Stimulated activated CD8-positive, alpha-beta memory T cell treated with anti-CD3 and anti-CD28 coated beads, Interleukin-4, amount 100 ng/mL, for 4 hours (primary cell): Measurements from ENCODE around the gene MGLL.

ENCODE experiments used
- DNase-seq, 2 donors: peaks; one replicate each; pipeline ENCODE4 v3.0.0-alpha.2; 2020; ENCODE audit warnings: low read depth in 2 of 2, low spot score in 1 of 2

MGLL gene

GRCh38 chr3:127822041-127822681 is at the start of gene MGLL:
Gene MGLL, minus strand, starts transcription at chr3:127822515. Its CDS starts 197 bp downstream, at chr3:127822318.
- DNase-seq: no peak

GRCh38 chr3:127870156-127870555 is 47.8 kb upstream of the MGLL start:
- DNase-seq: no peak

GRCh38 chr3:127867986-127868385 is 45.7 kb upstream of the MGLL start:
- no peak for DNase-seq

GRCh38 chr3:127867412-127867811 is 45.1 kb upstream of the MGLL start:
- DNase-seq: no peak

- no peak for DNase-seq
Observed at GRCh38 chr3:127865941-127866340, 43.6 kb upstream of the MGLL start.

GRCh38 chr3:127860211-127860696 is 37.9 kb upstream of the MGLL start:
- DNase-seq: no peak

GRCh38 chr3:127859730-127860129 is 37.4 kb upstream of the MGLL start:
- DNase-seq: no peak

- no peak for DNase-seq
Observed at GRCh38 chr3:127858937-127859336, 36.6 kb upstream of the MGLL start.

GRCh38 chr3:127858521-127858920 is 36.2 kb upstream of the MGLL start:
- DNase-seq: no peak

GRCh38 chr3:127857333-127857732 is 35.0 kb upstream of the MGLL start:
- no peak for DNase-seq

GRCh38 chr3:127856801-127857200 is 34.5 kb upstream of the MGLL start:
- DNase-seq: no peak

- DNase-seq: no peak
Observed at GRCh38 chr3:127855246-127855645, 32.9 kb upstream of the MGLL start.

GRCh38 chr3:127853681-127854080 is 31.4 kb upstream of the MGLL start:
- DNase-seq: no peak

- no peak for DNase-seq
Observed at GRCh38 chr3:127851899-127852298, 29.6 kb upstream of the MGLL start.

GRCh38 chr3:127849368-127849767 is 27.1 kb upstream of the MGLL start:
- no peak for DNase-seq

GRCh38 chr3:127848131-127849129 is 26.1 kb upstream of the MGLL start:
- DNase-seq: no peak

- no peak for DNase-seq
Observed at GRCh38 chr3:127847236-127847720, 25.0 kb upstream of the MGLL start.

GRCh38 chr3:127846576-127846975 is 24.3 kb upstream of the MGLL start:
- no peak for DNase-seq

- no peak for DNase-seq
Observed at GRCh38 chr3:127844326-127844942, 22.1 kb upstream of the MGLL start.

GRCh38 chr3:127840671-127841070 is 18.4 kb upstream of the MGLL start:
- DNase-seq: no peak

- no peak for DNase-seq
Observed at GRCh38 chr3:127839099-127839498, 16.8 kb upstream of the MGLL start.
